RPMI8226 (cell line): ENCODE measurements around the gene KRT33B.
"Not testable (repeated sequence)": the region's sequence is repeated elsewhere in the genome, so short reads cannot be mapped to it uniquely, and the experiment has no call there.

Experiments
- DNase-seq: peaks from one replicate; pipeline ENCODE4 v3.0.0-alpha.2; 2015

KRT33B gene

GRCh38 chr17:41369713-41370112, at the start of gene KRT33B:
Gene KRT33B (minus strand): TSS chr17:41369813. CDS start chr17:41369750, 63 bp downstream.
- no peak for DNase-seq

- peak; percentile 31 for DNase-seq
Measured at GRCh38 chr17:41418116-41418860, 48.7 kb upstream of the KRT33B start.

GRCh38 chr17:41417576-41418015, 48.0 kb upstream of the KRT33B start:
- DNase-seq, result peak; percentile 69

GRCh38 chr17:41417127-41417526, 47.5 kb upstream of the KRT33B start:
- DNase-seq, result no peak

- no peak for DNase-seq
Measured at GRCh38 chr17:41416479-41416878, 46.9 kb upstream of the KRT33B start.

- no peak for DNase-seq
Measured at GRCh38 chr17:41415833-41416335, 46.3 kb upstream of the KRT33B start.

- DNase-seq, result no peak
Measured at GRCh38 chr17:41415411-41415810, 45.8 kb upstream of the KRT33B start.

GRCh38 chr17:41413982-41414381, 44.4 kb upstream of the KRT33B start:
- no peak for DNase-seq

- no peak for DNase-seq
Measured at GRCh38 chr17:41413353-41413957, 43.8 kb upstream of the KRT33B start.

GRCh38 chr17:41411072-41411840, 41.6 kb upstream of the KRT33B start:
- no peak for DNase-seq

GRCh38 chr17:41407226-41407625, 37.6 kb upstream of the KRT33B start:
- no peak for DNase-seq

GRCh38 chr17:41406205-41406604, 36.6 kb upstream of the KRT33B start:
- DNase-seq, result no peak

- DNase-seq, result peak; percentile 49
Measured at GRCh38 chr17:41404024-41404671, 34.5 kb upstream of the KRT33B start.

- DNase-seq, result no peak
Measured at GRCh38 chr17:41403404-41404023, 33.9 kb upstream of the KRT33B start.

- DNase-seq, result no peak
Measured at GRCh38 chr17:41402161-41402560, 32.5 kb upstream of the KRT33B start.

GRCh38 chr17:41396996-41397660, 27.5 kb upstream of the KRT33B start, which contains the start of gene KRT31:
Gene KRT31 (minus strand): TSS chr17:41397608. CDS start chr17:41397539, 69 bp downstream.
- DNase-seq, result no peak

- DNase-seq, result no peak
Measured at GRCh38 chr17:41396340-41396739, 26.7 kb upstream of the KRT33B start.

- no peak for DNase-seq
Measured at GRCh38 chr17:41395611-41396010, 26.0 kb upstream of the KRT33B start.

GRCh38 chr17:41395044-41395443, 25.4 kb upstream of the KRT33B start:
- DNase-seq, result not testable (repeated sequence)

GRCh38 chr17:41394254-41394996, 24.8 kb upstream of the KRT33B start:
- no peak for DNase-seq

GRCh38 chr17:41393826-41394225, 24.2 kb upstream of the KRT33B start:
- no peak for DNase-seq
